GM18951 (cell line): ENCODE results near the gene TNFAIP8L3.

ENCODE experiments used
- POLR2A ChIP-seq: IDR thresholded peaks from 4 replicates; pipeline ENCODE4 v1.6.1; 2011; ENCODE audit warnings: mild to moderate bottlenecking; ENCODE audit not compliant: insufficient read length, insufficient read depth; ENCODE audit errors: extremely low read depth
- in situ Hi-C: fragments of 300-500 bp; cut with MboI; formaldehyde crosslinking; loops from one replicate; pipeline ENCODE4 v1.12.0; 2022; ENCODE audit warnings: low sequenced_read_pairs, mixed read lengths, inconsistent platforms; ENCODE audit not compliant: unreplicated experiment

Gene TNFAIP8L3

DNA sequence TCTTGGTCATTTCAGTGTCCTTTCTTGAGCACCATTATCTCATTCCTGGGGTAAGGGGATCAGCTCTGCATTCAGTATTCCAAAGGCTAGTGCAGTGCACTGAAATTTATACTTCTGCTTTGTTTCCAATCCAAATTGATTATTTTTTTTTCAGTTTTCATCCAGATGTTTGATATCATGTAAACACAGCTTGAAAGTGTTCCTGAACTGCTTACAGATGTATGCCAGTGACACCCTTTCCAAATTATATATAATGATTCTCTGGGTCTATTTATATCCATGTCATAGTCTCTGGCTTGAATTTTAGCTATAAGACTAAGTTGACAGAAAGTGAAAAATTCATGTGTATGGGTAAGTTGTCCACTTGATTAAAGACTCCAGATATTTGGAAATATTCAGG, 11.8 kb upstream of the TNFAIP8L3 start:
- TF ChIP-seq POLR2A: no peak
- in situ Hi-C loops: no loop called here

DNA sequence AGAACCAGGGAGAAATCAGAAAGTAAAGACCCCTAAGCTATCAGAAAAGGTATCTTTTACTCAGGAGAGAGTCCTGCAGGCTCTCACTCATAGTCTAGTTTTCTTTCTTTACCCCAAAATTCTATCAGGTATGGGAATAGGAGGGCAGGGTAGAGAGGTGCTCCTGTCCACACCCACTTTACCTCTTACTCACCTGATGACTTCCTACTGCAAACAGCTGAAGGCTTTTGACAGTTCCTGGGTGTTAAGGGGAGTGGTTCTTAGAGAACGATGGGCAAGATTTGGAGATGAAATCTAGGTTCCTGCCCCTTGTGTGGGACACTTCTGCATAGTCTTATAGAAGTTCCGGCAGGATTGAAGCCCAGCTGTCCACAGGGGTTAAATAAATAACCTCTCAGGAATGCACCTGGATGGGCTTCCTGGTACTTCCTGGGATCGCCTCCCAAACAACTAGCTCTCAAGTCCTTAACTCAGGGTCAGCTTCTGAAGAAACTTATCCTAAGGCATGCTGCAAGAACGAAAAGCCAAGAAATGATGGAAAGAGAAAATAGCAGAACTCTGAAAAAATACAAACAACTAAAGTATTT, 10.8 kb upstream of the TNFAIP8L3 start:
- no peak for TF ChIP-seq POLR2A
- in situ Hi-C loops: no loop called here

DNA sequence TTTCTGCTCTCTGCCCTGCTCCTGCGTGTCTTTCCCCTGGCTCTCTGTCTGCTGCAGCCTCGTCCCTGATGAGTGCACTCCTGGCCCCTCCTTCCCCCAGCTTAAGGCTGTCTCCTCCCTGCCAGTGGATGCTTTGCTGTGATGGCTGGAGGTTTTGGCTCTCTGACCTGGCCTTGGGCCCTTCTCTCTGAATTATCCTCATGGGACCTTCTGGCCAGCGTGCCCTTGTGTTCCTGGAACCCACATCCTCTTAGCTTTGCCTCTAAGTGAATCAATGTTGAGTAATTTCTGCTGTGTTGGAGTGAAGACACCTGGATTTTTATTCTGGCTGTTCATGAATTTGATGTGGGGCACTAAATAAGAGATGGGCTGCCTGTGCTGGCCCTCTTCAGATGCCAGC, 9.8 kb upstream of the TNFAIP8L3 start:
- in situ Hi-C loops: no loop called here
- no peak for TF ChIP-seq POLR2A

DNA sequence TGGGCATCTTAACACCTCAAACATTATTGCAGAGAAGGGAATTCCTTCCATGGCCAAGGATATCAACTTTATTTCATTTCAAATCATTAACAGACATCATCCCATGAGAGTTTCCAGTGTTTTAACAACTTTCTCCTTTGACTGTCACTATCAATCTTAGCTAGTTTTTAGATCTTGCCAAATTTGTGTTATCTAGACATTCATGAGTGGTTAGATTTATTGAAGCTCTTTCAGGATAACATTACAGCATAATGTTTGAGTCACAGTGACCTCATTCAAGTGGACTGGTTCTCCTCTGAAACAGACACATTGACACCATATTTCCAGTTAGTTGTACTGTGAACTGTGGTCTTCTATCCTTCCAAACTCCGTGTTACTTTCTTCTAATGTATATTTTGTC, 8.6 kb upstream of the TNFAIP8L3 start:
- no peak for TF ChIP-seq POLR2A
- in situ Hi-C loops: no loop called here

DNA sequence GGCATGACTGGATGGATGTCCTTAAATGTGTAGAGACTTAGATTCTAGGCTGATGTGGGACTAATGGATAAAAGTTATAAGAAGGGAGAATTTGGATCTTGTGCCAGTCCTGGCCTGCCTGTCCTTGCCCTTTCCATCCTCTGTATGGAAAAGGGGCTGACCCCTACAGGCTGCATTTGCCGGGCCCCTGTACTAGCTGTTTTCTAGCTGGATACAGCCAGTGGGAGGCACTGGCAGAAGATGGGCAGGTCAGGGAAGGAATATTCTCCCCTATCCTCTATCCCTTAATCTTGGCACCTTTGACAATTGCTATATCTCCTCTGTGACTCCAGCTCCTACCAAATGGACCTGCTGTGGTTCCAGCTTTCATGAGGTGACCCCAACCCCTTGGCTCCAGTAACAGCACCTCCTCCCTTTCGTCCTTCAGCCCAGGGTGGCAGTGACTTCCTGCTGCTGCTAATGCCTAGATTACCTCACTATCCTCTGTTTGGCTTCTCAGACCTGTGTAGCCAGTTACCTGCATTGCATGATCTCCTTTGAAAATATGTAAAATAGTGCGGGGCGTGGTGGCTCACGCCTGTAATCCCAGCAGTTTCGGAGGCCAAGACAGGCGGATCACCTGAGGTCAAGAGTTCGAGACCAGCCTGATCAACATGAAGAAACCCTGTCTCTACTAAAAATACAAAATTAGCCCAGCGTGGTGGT, 6.2 kb upstream of the TNFAIP8L3 start:
- no peak for TF ChIP-seq POLR2A
- in situ Hi-C loops: no loop called here

DNA sequence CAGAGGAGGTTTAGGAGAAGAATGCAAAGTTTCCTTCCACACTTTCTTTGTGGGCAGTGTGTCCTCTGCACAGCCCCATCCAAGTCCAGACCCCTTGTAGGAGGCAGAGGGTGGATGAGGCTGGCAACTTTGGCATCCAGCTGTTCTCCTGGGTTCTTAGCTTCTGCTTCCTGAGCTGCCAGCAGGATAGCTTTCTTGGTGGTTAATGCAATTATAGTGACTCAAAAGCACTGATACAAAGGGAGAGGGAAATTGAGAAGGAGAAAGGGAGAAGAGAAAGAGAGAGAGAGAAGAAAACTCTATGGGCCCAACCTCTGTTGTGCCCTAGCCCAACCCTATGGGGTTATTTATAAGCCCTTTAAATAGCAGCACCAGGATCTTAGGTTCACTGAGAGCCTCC, 4.5 kb upstream of the TNFAIP8L3 start:
- no peak for TF ChIP-seq POLR2A
- in situ Hi-C loops: no loop called here

DNA sequence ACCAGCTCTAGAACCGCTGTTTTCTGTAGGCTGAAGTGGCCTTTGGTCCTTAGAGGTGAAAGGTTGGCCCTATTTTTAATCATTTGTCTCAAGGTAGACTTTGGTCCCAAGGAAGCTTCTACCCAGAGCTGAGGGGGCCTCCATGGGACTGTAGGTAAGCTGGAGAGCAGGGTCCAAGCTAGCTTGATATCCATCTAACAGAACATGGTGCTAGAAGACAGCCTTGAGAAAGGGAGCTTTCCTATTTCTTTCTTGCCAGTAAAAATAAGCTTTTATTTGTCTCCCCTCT, 3.6 kb upstream of the TNFAIP8L3 start:
- TF ChIP-seq POLR2A: no peak
- in situ Hi-C loops: no loop called here

DNA sequence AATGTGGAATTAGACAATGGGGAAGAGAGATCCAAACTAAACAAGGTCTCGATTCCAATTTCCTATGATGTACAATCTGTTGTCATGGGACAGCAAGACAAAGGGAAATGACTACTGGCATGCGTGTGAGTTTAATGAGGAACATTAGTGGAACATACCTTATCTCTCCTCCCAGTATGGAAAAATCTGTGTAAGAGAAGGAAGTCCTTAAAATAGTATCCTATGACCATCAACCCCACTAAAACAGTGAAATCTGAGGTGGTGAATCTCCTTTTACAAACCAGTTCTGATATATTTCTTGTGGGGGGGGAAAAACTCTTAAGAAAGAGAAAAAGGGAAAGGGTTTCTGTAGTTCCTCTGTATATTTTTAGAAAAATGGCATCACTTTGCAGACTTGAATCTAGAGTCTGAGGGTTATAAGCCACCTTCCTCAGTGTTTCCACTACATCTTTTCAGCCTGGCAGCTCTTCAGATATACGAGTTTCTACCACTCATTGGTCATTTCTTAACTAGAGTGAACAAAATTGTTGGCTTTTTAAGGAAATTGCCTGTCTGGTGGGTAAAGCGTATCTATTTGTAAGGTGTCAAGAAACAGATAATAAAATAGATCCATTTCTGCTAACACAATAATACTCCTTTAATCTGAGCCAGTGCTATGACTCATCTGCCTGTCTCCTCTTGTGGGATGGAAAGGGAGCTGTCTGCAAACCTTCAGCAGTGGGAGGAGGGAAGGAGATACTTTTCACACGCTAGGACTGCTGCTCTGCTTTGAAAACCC, 3.0 kb upstream of the TNFAIP8L3 start:
- no peak for TF ChIP-seq POLR2A
- in situ Hi-C loops: no loop called here

DNA sequence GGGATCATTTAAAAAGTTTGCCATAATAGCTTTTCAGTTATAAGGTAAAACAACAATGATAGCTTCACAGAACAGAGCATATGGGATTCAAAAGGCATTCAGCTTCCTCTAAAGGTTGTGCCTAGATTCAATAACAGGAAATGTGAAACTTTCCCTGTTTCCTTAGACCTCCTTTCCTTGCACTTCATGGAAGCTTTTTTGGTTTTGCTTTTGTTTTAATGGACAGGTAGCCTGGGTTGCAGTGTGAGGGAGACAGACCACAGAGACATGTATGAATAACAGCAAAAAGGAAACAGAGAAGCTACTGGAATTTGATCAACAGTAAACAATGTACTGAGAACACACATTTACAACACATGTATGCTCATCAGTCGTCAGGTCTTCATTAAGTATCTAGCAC, 2.3 kb upstream of the TNFAIP8L3 start:
- TF ChIP-seq POLR2A: no peak
- in situ Hi-C loops: no loop called here

DNA sequence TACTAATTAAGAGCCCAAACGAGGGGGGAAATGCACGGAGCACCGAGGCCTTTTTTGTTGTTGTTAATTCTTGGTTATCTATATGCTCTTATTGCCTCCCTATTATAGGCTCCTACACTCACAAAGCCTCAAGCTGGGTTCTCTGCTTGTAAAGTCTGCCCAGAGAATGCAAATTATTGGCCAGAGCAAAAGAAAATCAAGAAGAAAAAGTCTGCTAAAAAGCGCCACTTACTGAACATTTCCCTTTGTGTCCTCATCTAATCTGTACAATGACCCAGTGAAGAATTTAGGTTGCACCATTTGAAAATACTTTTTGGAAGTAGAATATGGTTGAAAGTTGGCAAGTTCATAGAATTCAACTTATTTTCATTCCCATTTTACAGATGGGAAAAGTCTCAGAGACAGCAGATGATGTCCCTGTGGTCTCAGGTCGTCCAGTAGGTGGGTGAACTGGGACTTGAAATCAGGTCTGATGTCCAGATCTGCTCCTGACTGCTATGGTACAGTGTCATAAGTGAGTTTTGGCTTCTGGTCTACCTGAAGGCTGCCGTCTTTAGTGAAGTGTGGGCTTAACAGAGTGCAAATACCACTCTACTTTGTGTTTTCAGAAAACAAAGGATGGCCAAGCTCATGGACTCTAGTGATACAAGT, 1.1 kb upstream of the TNFAIP8L3 start:
- no peak for TF ChIP-seq POLR2A
- in situ Hi-C loops: no loop called here

DNA sequence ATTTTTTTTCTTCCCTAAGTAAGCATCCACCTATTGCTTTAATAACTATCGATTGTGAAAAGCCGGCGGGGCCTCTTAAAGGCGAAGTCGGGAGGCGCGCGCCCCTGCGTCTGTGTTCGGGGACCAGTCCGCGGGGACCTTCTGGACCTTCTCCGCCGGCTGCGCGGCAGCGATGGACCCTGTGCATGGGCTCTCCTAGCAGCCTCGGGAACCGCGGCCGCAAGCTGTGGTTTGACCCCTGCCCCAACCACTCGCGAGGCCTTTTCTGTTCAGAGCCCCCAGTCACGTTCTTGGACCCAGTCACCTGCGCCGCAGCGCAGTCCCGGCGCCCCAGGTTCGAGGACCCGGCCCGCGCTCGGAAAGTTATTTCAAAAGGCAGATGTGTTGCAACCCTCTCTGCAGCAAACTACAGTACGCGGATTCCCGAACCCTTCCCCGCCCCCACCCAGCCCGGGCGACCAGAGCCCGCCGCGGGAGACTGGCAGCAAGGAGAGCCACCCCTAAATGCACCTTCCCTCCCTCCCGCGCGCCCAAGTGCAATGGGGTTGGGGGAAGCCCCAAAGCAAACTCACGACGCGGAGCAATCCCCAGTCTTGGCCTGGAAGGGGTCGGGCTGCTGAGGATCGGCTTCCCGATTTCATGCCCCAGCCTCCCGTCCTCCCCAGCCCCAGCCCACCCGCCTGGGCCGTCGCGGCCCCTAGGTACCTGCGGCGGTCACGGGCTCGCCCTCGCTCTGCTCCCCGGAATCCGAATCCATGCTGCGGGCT, 684 bp downstream of the TNFAIP8L3 start:
- in situ Hi-C loops: no loop called here
- TF ChIP-seq POLR2A: no peak

DNA sequence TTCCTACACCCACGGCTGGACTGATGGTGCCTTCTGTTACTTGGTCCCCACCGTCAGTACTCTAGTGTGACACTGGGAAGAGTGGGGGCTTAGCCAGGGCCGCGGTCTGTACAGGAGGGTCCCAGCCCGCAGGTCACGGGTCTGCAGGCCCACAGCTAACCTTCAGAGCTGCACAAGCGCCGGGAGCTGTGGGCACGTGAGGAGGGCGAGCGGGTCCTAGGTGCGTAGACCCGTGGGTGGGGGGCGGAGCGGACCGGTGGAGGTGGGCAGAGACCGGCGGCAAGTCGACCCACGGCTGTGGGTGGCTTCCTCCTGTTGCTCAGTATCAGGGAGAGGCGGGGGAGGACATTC, 1.2 kb downstream of the TNFAIP8L3 start:
- in situ Hi-C loops: no loop called here
- no peak for TF ChIP-seq POLR2A

DNA sequence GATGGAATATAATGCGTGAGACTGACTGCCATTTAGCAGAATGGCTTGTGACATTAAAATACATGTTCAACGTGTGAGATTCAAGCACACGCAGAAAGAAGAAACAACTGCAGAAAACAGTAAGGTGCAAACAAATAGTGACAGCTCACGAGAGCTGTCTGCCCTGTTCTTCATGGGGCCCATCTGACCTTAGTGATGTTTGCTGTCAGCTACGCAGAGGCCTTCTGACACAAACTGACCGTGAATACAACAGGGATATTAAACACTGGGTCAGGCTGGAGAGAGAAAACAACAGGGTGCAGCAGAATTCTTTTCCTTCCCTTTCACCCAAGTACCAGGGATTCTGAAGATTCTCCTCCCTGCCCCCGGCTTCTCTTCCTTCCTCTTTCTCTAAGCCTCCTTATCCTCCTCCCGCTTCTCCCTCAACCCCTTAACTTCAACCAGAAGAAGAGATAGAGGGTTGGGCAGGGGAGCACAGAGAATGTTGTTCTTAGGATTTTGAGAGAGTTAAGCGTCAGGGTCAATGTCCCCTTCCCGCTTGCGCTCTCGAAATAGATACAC, 2.1 kb downstream of the TNFAIP8L3 start:
- TF ChIP-seq POLR2A: no peak
- in situ Hi-C loops: no loop called here

DNA sequence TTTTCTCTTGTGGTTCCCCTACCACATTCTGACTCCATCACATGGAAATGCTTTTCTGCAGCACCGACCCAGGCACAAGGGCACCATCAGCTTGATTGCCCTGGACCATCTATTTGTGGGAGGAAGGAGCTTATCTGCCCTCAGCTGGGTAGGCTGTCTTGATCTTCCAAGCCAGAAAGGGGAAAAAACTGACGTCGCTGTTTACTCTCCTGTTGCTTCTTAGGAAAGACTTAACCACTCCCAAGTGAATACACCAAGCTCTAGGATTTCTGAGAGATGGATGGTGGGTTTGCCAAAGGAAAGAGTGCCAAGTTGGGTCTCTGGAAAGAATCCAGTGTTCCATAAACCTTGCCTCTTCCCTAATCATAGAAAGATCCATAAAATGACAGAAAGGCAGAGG, 4.0 kb downstream of the TNFAIP8L3 start:
- TF ChIP-seq POLR2A: no peak
- in situ Hi-C loops: no loop called here
